Ishikawa (cell line): ENCODE results near the gene PCCA.
A peak's percentile ranks its signal among the peaks of the same experiment; 100 is the strongest.

ENCODE experiments used
- CEBPB ChIP-seq: IDR thresholded peaks from 2 replicates; pipeline ENCODE4 v1.6.1; 2012
- CREB1 ChIP-seq: IDR thresholded peaks from 2 replicates; pipeline ENCODE4 v1.6.1; 2012; ENCODE audit warnings: low read depth
- EGR1 ChIP-seq: IDR thresholded peaks from 2 replicates; pipeline ENCODE4 v1.6.1; 2012
- EP300 ChIP-seq: IDR thresholded peaks from 2 replicates; pipeline ENCODE4 v1.6.1; 2012; ENCODE audit warnings: borderline replicate concordance
- FOXM1 ChIP-seq: IDR thresholded peaks from 2 replicates; pipeline ENCODE4 v1.6.1; 2012; ENCODE audit warnings: low read depth, borderline replicate concordance
- MAX ChIP-seq: IDR thresholded peaks from 2 replicates; pipeline ENCODE4 v1.6.1; 2012
- NFIC ChIP-seq: IDR thresholded peaks from 2 replicates; pipeline ENCODE4 v1.6.1; 2012
- RAD21 ChIP-seq: IDR thresholded peaks from 2 replicates; pipeline ENCODE4 v1.6.1; 2012; ENCODE audit warnings: low read depth
- REST ChIP-seq: IDR thresholded peaks from 2 replicates; pipeline ENCODE4 v1.6.1; 2012; ENCODE audit warnings: low read depth, mild to moderate bottlenecking
- TAF1 ChIP-seq: IDR thresholded peaks from 2 replicates; pipeline ENCODE4 v1.6.1; 2012; ENCODE audit warnings: low read depth, mild to moderate bottlenecking
- TCF12 ChIP-seq: IDR thresholded peaks from 2 replicates; pipeline ENCODE4 v1.6.1; 2012; ENCODE audit warnings: low read depth
- TEAD4 ChIP-seq: IDR thresholded peaks from 2 replicates; pipeline ENCODE4 v1.6.1; 2012
- USF1 ChIP-seq: IDR thresholded peaks from 2 replicates; pipeline ENCODE4 v1.6.1; 2012
- YY1 ChIP-seq: IDR thresholded peaks from 2 replicates; pipeline ENCODE4 v1.6.1; 2012; ENCODE audit warnings: low read depth
- ZBTB7A ChIP-seq: IDR thresholded peaks from 2 replicates; pipeline ENCODE4 v1.6.1; 2012; ENCODE audit warnings: low read depth

The PCCA gene

GRCh38 chr13:100537951-100538462 is 449.1 kb downstream of the PCCA start:
- TF ChIP-seq EP300 (no peak), NFIC (no peak), TEAD4 (no peak), REST (no peak), USF1 (no peak), CREB1 (no peak), TCF12 (no peak), FOXM1 (no peak), MAX (no peak), RAD21 (no peak), TAF1 (no peak), EGR1 (no peak), YY1 (no peak), ZBTB7A (no peak), CEBPB (no peak)

- no peak for TF ChIP-seq TEAD4
- TF ChIP-seq ZBTB7A = no peak
- TF ChIP-seq MAX = no peak
- no peak for TF ChIP-seq REST
- no peak for TF ChIP-seq TCF12
- TF ChIP-seq CEBPB = no peak
- TF ChIP-seq RAD21 = no peak
- no peak for TF ChIP-seq USF1
- no peak for TF ChIP-seq TAF1
- no peak for TF ChIP-seq NFIC
Measured at GRCh38 chr13:100540621-100541020, 451.7 kb downstream of the PCCA start.

- TF ChIP-seq ZBTB7A (no peak), RAD21 (no peak), MAX (no peak), EP300 (no peak), USF1 (no peak), EGR1 (no peak), NFIC (no peak), CREB1 (no peak), TCF12 (no peak), YY1 (no peak), FOXM1 (no peak), CEBPB (no peak)
Measured at GRCh38 chr13:100541897-100542825, 453.3 kb downstream of the PCCA start.

- TF ChIP-seq RAD21 (peak; percentile 38; the same call in 1 of the 2 replicates), TAF1 (no peak), TCF12 (no peak), EGR1 (no peak), NFIC (no peak)
Measured at GRCh38 chr13:100542826-100543156, 453.9 kb downstream of the PCCA start.
